Measurements from ENCODE around the gene RABL6.

RABL6 gene

GRCh38 chr9:136875155-136875554 is 67.4 kb downstream of the RABL6 start:
- TF ChIP-seq SPI1 (IDR thresholded peaks at IDR 0.05; ENCODE audit: borderline replicate concordance, low read depth), result no peak
- TF ChIP-seq GABPA (IDR thresholded peaks at IDR 0.05; ENCODE audit: low read depth), result no peak
- TF ChIP-seq, protein P1, sequence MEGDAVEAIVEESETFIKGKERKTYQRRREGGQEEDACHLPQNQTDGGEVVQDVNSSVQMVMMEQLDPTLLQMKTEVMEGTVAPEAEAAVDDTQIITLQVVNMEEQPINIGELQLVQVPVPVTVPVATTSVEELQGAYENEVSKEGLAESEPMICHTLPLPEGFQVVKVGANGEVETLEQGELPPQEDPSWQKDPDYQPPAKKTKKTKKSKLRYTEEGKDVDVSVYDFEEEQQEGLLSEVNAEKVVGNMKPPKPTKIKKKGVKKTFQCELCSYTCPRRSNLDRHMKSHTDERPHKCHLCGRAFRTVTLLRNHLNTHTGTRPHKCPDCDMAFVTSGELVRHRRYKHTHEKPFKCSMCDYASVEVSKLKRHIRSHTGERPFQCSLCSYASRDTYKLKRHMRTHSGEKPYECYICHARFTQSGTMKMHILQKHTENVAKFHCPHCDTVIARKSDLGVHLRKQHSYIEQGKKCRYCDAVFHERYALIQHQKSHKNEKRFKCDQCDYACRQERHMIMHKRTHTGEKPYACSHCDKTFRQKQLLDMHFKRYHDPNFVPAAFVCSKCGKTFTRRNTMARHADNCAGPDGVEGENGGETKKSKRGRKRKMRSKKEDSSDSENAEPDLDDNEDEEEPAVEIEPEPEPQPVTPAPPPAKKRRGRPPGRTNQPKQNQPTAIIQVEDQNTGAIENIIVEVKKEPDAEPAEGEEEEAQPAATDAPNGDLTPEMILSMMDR (IDR thresholded peaks at IDR 0.05; ENCODE audit: insufficient read depth, low read length), result no peak
- TF ChIP-seq, protein P2, sequence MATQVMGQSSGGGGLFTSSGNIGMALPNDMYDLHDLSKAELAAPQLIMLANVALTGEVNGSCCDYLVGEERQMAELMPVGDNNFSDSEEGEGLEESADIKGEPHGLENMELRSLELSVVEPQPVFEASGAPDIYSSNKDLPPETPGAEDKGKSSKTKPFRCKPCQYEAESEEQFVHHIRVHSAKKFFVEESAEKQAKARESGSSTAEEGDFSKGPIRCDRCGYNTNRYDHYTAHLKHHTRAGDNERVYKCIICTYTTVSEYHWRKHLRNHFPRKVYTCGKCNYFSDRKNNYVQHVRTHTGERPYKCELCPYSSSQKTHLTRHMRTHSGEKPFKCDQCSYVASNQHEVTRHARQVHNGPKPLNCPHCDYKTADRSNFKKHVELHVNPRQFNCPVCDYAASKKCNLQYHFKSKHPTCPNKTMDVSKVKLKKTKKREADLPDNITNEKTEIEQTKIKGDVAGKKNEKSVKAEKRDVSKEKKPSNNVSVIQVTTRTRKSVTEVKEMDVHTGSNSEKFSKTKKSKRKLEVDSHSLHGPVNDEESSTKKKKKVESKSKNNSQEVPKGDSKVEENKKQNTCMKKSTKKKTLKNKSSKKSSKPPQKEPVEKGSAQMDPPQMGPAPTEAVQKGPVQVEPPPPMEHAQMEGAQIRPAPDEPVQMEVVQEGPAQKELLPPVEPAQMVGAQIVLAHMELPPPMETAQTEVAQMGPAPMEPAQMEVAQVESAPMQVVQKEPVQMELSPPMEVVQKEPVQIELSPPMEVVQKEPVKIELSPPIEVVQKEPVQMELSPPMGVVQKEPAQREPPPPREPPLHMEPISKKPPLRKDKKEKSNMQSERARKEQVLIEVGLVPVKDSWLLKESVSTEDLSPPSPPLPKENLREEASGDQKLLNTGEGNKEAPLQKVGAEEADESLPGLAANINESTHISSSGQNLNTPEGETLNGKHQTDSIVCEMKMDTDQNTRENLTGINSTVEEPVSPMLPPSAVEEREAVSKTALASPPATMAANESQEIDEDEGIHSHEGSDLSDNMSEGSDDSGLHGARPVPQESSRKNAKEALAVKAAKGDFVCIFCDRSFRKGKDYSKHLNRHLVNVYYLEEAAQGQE (IDR thresholded peaks at IDR 0.05; ENCODE audit: insufficient replicate concordance, low read depth), result no peak
- no peak for TF ChIP-seq POLR2AphosphoS5 (IDR thresholded peaks at IDR 0.05; ENCODE audit: low read depth)
- no peak for DNase-seq (ENCODE audit: low read depth in 1 of 2, low spot score in 1 of 2)
- H3K4me3 ChIP-seq (replicated peaks; ENCODE audit: insufficient read depth, low read length), result no peak overlapping the region
- no peaks in the 10 kb centered on the region for H3K27me3 ChIP-seq (ENCODE audit: insufficient read depth, poor library complexity, severe bottlenecking)
- H3K27ac ChIP-seq (replicated peaks), result no peak overlapping the region

GRCh38 chr9:136876476-136876875 is 68.7 kb downstream of the RABL6 start:
- DNase-seq (ENCODE audit: low read depth in 1 of 2, low spot score in 1 of 2), result no peak
- no peak overlapping the region for H3K4me3 ChIP-seq (replicated peaks; ENCODE audit: insufficient read depth, low read length)
- TF ChIP-seq SPI1 (IDR thresholded peaks at IDR 0.05; ENCODE audit: borderline replicate concordance, low read depth), result no peak
- TF ChIP-seq, protein P1 (IDR thresholded peaks at IDR 0.05; ENCODE audit: insufficient read depth, low read length), result no peak
- TF ChIP-seq GABPA (IDR thresholded peaks at IDR 0.05; ENCODE audit: low read depth), result no peak
- no peak for TF ChIP-seq POLR2AphosphoS5 (IDR thresholded peaks at IDR 0.05; ENCODE audit: low read depth)
- TF ChIP-seq, protein P2 (IDR thresholded peaks at IDR 0.05; ENCODE audit: insufficient replicate concordance, low read depth), result no peak
- no peak overlapping the region for H3K27ac ChIP-seq (replicated peaks)
- no peaks in the 10 kb centered on the region for H3K27me3 ChIP-seq (ENCODE audit: insufficient read depth, poor library complexity, severe bottlenecking)

- DNase-seq (ENCODE audit: low read depth in 1 of 2, low spot score in 1 of 2), result no peak
- Histone ChIP-seq H3K4me3 (replicated peaks; ENCODE audit: insufficient read depth, low read length) (no peak overlapping the region), H3K27me3 (ENCODE audit: insufficient read depth, poor library complexity, severe bottlenecking) (no peaks in the 10 kb centered on the region), H3K27ac (replicated peaks) (no peak overlapping the region)
- TF ChIP-seq SPI1 (IDR thresholded peaks at IDR 0.05; ENCODE audit: borderline replicate concordance, low read depth) (no peak), GABPA (IDR thresholded peaks at IDR 0.05; ENCODE audit: low read depth) (no peak)
- TF ChIP-seq, protein P1 (IDR thresholded peaks at IDR 0.05; ENCODE audit: insufficient read depth, low read length), result no peak
Measured at GRCh38 chr9:136880651-136881050, 72.9 kb downstream of the RABL6 start.

GRCh38 chr9:136881691-136882108 is 74.0 kb downstream of the RABL6 start:
- DNase-seq (ENCODE audit: low read depth in 1 of 2, low spot score in 1 of 2), result peak in 1 of 2 experiments; percentile 15
- no peak overlapping the region for H3K4me3 ChIP-seq (replicated peaks; ENCODE audit: insufficient read depth, low read length)
- TF ChIP-seq, protein P1 (IDR thresholded peaks at IDR 0.05; ENCODE audit: insufficient read depth, low read length), result no peak
- TF ChIP-seq SPI1 (IDR thresholded peaks at IDR 0.05; ENCODE audit: borderline replicate concordance, low read depth), result no peak
- no peak for TF ChIP-seq GABPA (IDR thresholded peaks at IDR 0.05; ENCODE audit: low read depth)
- no peak for TF ChIP-seq POLR2AphosphoS5 (IDR thresholded peaks at IDR 0.05; ENCODE audit: low read depth)
- TF ChIP-seq, protein P2 (IDR thresholded peaks at IDR 0.05; ENCODE audit: insufficient replicate concordance, low read depth), result no peak
- H3K27ac ChIP-seq (replicated peaks), result no peak overlapping the region
- no peaks in the 10 kb centered on the region for H3K27me3 ChIP-seq (ENCODE audit: insufficient read depth, poor library complexity, severe bottlenecking)
